Brain microvascular endothelial cell (primary cell): Measurements from ENCODE around the gene FEV.

Experiments used
- DNase-seq: peaks from one replicate; pipeline ENCODE4 v3.0.0-alpha.2; 2020
- H3K27ac ChIP-seq: fragments of 250-450 bp; sonication (Bioruptor Pico); 2 replicates; pipeline ENCODE4 v1.5.1; 2020; ENCODE audit warnings: mild to moderate bottlenecking, moderate library complexity
- H3K27me3 ChIP-seq: fragments of 250-450 bp; sonication (Bioruptor Pico); replicated peaks from 2 replicates; pipeline ENCODE4 v1.5.1; 2020; ENCODE audit warnings: mild to moderate bottlenecking
- H3K36me3 ChIP-seq: fragments of 250-450 bp; sonication (Bioruptor Pico); replicated peaks from 2 replicates; pipeline ENCODE4 v1.5.1; 2020; ENCODE audit warnings: mild to moderate bottlenecking
- H3K4me3 ChIP-seq: 2 replicates; pipeline ENCODE4 v1.5.1; 2011; ENCODE audit warnings: low read depth, mild to moderate bottlenecking, control low read depth, low read length, moderate library complexity
- CTCF ChIP-seq: IDR thresholded peaks from 2 replicates; pipeline ENCODE4 v1.5.1; 2011; ENCODE audit warnings: low read depth, mild to moderate bottlenecking, moderate library complexity, low read length, control low read depth, inconsistent platforms; ENCODE audit errors: missing control alignments
- in situ Hi-C: cut with HindIII; loops from 2 replicates; pipeline ENCODE4 v1.10.0; 2017; ENCODE audit warnings: low sequenced_read_pairs, low pct_ligation_motif_present

The FEV gene

GRCh38 chr2:219010162-219010756 lies 25.3 kb upstream of the FEV start:
- in situ Hi-C loops = no loop called here
- no peaks in the 10 kb centered on the region for H3K36me3 ChIP-seq
- peak; percentile 45 for TF ChIP-seq CTCF
- no peak overlapping the region for H3K27ac ChIP-seq
- no peaks in the 10 kb centered on the region for H3K27me3 ChIP-seq
- DNase-seq = no peak
- H3K4me3 ChIP-seq = no peak overlapping the region

- DNase-seq = no peak
- Histone ChIP-seq H3K27ac (no peak overlapping the region), H3K27me3 (peaks cover 6% of the 10 kb centered on the region), H3K4me3 (no peak overlapping the region), H3K36me3 (no peaks in the 10 kb centered on the region)
- in situ Hi-C loops = no loop called here
- no peak for TF ChIP-seq CTCF
Measured at GRCh38 chr2:219009294-219009693, 24.3 kb upstream of the FEV start.

- Histone ChIP-seq H3K4me3 (no peak overlapping the region), H3K27ac (no peak overlapping the region), H3K36me3 (no peaks in the 10 kb centered on the region), H3K27me3 (peaks cover 59% of the 10 kb centered on the region)
- DNase-seq = no peak
- no peak for TF ChIP-seq CTCF
- in situ Hi-C loops = no loop called here
Measured at GRCh38 chr2:219003979-219004378, 19.0 kb upstream of the FEV start.

GRCh38 chr2:219003267-219003634 lies 18.3 kb upstream of the FEV start:
- in situ Hi-C loops = no loop called here
- Histone ChIP-seq H3K36me3 (no peaks in the 10 kb centered on the region), H3K27me3 (peaks cover 65% of the 10 kb centered on the region), H3K27ac (no peak overlapping the region), H3K4me3 (no peak overlapping the region)
- no peak for DNase-seq
- peak; percentile 44 for TF ChIP-seq CTCF

- in situ Hi-C loops = no loop called here
Measured at GRCh38 chr2:219002395-219003266, 17.6 kb upstream of the FEV start.

More at GRCh38 chr2:219002395-219003266, 17.6 kb upstream of the FEV start:
- H3K36me3 ChIP-seq = no peaks in the 10 kb centered on the region
- no peak overlapping the region for H3K4me3 ChIP-seq
- no peak overlapping the region for H3K27ac ChIP-seq
- peaks cover 66% of the 10 kb centered on the region for H3K27me3 ChIP-seq
- peak; percentile 15 for DNase-seq
- TF ChIP-seq CTCF = peak; percentile 41
